A673 (cell line): ENCODE results near the gene TLE1. TPM values are rescaled to one million over a fixed set of nuclear protein-coding genes. Genes with fewer than 3 reads are reported as not detected.

Source experiments
- BruUV-seq: library from RNA; stranded (reverse); fragments of 400-500 nt; replicated peaks from 2 replicates; lab custom pipeline; 2021; lab: Mats Ljungman, UMichigan
- CTCF ChIA-PET: fragments of 300-600 bp; sonication (Branson Sonifier 250); formaldehyde crosslinking; loops from one replicate; lab custom pipeline; 2022; ENCODE audit warnings: antibody characterized with exemption; lab: Charles Lee
- POLR2A ChIA-PET: fragments of 300-600 bp; sonication (Branson Sonifier 250); formaldehyde crosslinking; loops from one replicate; lab custom pipeline; 2022; ENCODE audit warnings: antibody characterized with exemption; ENCODE audit not compliant: low non-redundant PET; lab: Charles Lee
- DNase-seq: peaks from one replicate; pipeline ENCODE4 v3.0.0-alpha.2; 2015; ENCODE audit warnings: low spot score
- H3K27ac ChIP-seq: fragments of 200-600 bp; sonication (generic); 2 replicates; pipeline ENCODE4 v1.5.1; 2016; ENCODE audit warnings: mixed run types, low read depth, mild to moderate bottlenecking, mixed read lengths, antibody characterized with exemption, low read length; ENCODE audit not compliant: poor library complexity, severe bottlenecking
- H3K27me3 ChIP-seq: fragments of 200-600 bp; sonication (generic); replicated peaks from 2 replicates; pipeline ENCODE4 v1.6.1; 2017; ENCODE audit warnings: mixed run types, low read depth, mild to moderate bottlenecking, mixed read lengths, antibody characterized with exemption, low read length; ENCODE audit not compliant: insufficient read depth, poor library complexity
- H3K36me3 ChIP-seq: fragments of 200-600 bp; sonication (generic); 2 replicates; pipeline ENCODE4 v1.6.1; 2016; ENCODE audit warnings: mixed run types, mild to moderate bottlenecking, mixed read lengths, antibody characterized with exemption, low read length; ENCODE audit not compliant: insufficient read depth, poor library complexity, severe bottlenecking
- H3K4me1 ChIP-seq: fragments of 200-600 bp; sonication (generic); 2 replicates; pipeline ENCODE4 v1.6.1; 2017; ENCODE audit warnings: mixed run types, mild to moderate bottlenecking, mixed read lengths, antibody characterized with exemption, low read length; ENCODE audit not compliant: insufficient read depth, poor library complexity, severe bottlenecking
- H3K4me3 ChIP-seq: fragments of 200-600 bp; sonication (generic); 2 replicates; pipeline ENCODE4 v1.5.1; 2016; ENCODE audit warnings: low read depth, mixed run types, mild to moderate bottlenecking, mixed read lengths, low read length; ENCODE audit not compliant: poor library complexity, severe bottlenecking
- H3K9me3 ChIP-seq: fragments of 200-600 bp; sonication (generic); 2 replicates; pipeline ENCODE4 v1.6.1; 2016; ENCODE audit warnings: mixed run types, low read depth, mild to moderate bottlenecking, mixed read lengths, antibody characterized with exemption, low read length; ENCODE audit not compliant: poor library complexity, severe bottlenecking
- EZH2 ChIP-seq: fragments of 200-600 bp; sonication (generic); IDR thresholded peaks from 2 replicates; pipeline ENCODE4 v1.6.1; 2017; ENCODE audit warnings: borderline replicate concordance, low read depth, mild to moderate bottlenecking, mixed read lengths, antibody characterized with exemption, low read length; ENCODE audit not compliant: poor library complexity, severe bottlenecking
- intact Hi-C: fragments of 100-400 bp; cut with micrococcal nuclease; formaldehyde crosslinking; loops from one replicate; pipeline ENCODE4 v1.10.0; 2022; ENCODE audit not compliant: unreplicated experiment
- total RNA-seq: library from RNA; stranded (reverse); gene quantifications from 2 replicates; pipeline ENCODE4 v1.2.3, GENCODE V29; 2021
- TF ChIP-seq, protein P1 (sequence below): fragments of 300-800, 200-600 bp; sonication (generic); conservative IDR thresholded peaks from 2 replicates; pipeline ENCODE4 v1.5.1; 2017; ENCODE audit warnings: low read depth, mild to moderate bottlenecking, antibody characterized with exemption, low read length, moderate library complexity, mixed read lengths

The TLE1 gene
- total RNA-seq, 1 experiment from 2014 or later: 2.2 TPM

DNA sequence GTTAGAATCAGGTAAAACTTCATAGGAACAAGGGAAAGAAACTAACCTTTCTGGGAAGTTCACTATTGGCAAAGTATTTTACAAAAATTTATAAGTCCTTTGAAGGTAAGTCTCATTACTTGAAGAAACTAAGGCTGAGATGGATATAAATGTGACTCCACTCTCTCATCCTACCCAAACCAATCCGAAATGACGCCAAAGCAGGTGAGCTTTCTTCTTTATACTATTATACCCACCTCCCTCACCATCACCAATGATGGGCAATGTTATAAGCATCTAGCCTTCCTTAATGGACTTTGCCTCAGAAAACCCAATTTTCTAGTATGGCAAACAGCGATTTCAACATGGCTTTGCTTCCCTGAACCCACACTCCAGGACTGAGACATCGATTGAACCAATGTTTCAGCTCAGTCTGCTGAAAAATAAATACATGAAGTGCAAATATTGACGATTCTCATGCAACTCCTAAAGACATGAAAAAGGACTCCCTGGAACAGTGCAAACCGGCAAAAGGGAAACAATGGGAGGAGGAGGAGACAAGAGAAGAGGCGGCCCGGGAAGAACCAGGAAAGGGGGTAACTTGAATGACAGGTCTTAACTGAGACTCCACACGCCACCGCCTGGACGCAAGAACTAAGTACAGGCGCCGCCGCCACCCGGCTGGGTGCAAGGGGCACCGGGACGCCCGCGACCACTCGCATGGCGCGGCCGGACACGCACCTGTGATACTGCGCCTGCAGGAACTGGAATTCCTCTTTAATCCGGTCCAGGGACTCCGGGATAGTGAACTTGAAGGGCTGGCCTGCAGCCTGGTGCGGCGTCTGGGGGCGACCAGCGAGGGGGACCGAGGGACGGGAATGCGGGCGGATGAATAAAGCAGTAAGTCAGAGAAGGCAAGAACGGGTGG lies 2.5 kb downstream of the TLE1 start:
- no peaks in the 10 kb centered on the region for H3K4me1 ChIP-seq
- H3K9me3 ChIP-seq: no peaks in the 10 kb centered on the region
- H3K27me3 ChIP-seq: peaks cover 41% of the 10 kb centered on the region
- no peaks in the 10 kb centered on the region for H3K36me3 ChIP-seq
- no TSS peak for BruUV-seq
- no peak overlapping the region for H3K27ac ChIP-seq
- intact Hi-C loops: no loop called here
- POLR2A ChIA-PET: interaction anchor here (0.6 kb wide), 1 partner anchor 1056 kb away, joined by 4 read pairs; no protein-coding TSS in a partner anchor
- TF ChIP-seq, protein P1, sequence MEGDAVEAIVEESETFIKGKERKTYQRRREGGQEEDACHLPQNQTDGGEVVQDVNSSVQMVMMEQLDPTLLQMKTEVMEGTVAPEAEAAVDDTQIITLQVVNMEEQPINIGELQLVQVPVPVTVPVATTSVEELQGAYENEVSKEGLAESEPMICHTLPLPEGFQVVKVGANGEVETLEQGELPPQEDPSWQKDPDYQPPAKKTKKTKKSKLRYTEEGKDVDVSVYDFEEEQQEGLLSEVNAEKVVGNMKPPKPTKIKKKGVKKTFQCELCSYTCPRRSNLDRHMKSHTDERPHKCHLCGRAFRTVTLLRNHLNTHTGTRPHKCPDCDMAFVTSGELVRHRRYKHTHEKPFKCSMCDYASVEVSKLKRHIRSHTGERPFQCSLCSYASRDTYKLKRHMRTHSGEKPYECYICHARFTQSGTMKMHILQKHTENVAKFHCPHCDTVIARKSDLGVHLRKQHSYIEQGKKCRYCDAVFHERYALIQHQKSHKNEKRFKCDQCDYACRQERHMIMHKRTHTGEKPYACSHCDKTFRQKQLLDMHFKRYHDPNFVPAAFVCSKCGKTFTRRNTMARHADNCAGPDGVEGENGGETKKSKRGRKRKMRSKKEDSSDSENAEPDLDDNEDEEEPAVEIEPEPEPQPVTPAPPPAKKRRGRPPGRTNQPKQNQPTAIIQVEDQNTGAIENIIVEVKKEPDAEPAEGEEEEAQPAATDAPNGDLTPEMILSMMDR: peak; percentile 59
- TF ChIP-seq EZH2: no peak
- H3K4me3 ChIP-seq: peak overlapping the region; percentile 40
- peak; percentile 63 for DNase-seq
- CTCF ChIA-PET: interaction anchor here (1.4 kb wide), 1 partner anchor 164 kb away, joined by 4 read pairs; no protein-coding TSS in a partner anchor

DNA sequence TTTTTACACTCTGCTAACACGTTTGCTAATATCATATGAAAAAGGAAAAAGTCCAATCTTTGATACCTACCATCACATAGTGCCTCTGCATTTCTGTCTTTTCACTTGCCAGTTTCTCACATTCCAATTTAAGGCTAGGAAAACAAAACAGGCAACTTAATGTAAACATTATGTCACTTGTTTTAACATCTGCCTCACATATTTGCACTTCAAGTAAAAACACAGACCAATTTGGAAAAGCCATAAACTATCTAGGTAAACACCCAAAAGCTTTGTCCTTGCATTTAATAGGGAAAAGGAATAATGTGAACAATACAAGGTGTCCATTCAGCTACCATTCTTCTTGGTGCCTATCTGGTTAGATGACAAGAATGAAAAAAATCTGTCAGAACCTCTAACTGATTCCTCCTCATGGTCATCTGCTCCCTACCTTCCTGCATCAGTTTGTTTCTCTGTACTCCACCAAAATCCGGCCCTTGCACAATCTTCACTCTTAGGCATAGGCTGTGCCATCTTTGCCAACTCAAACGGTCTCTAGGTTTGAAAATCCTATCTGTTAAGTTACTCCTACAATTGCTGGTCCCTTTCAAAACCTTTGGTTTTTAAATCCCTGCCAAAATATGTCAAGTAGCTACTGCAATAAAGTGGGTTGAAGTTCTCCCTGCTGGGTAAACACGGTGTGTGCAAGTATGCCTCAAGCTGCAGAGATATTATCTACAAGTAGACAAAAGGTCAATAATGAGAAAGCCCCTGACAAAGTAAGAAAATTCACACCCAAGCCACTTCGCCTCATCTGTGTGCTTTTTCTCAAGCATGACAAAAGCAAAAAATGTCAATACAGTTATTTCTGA lies 3.4 kb downstream of the TLE1 start:
- H3K9me3 ChIP-seq: no peaks in the 10 kb centered on the region
- ChIA-PET POLR2A (no interaction called here), CTCF (interaction anchor here (1.4 kb wide), 1 partner anchor 163 kb away, joined by 4 read pairs; no protein-coding TSS in a partner anchor)
- no peaks in the 10 kb centered on the region for H3K36me3 ChIP-seq
- H3K27me3 ChIP-seq: peaks cover 37% of the 10 kb centered on the region
- no TSS peak for BruUV-seq
- no peaks in the 10 kb centered on the region for H3K4me1 ChIP-seq
- TF ChIP-seq, protein P1: no peak
- no peak for TF ChIP-seq EZH2
- no peak overlapping the region for H3K27ac ChIP-seq
- no peak overlapping the region for H3K4me3 ChIP-seq
- DNase-seq: no peak
- intact Hi-C loops: no loop called here

DNA sequence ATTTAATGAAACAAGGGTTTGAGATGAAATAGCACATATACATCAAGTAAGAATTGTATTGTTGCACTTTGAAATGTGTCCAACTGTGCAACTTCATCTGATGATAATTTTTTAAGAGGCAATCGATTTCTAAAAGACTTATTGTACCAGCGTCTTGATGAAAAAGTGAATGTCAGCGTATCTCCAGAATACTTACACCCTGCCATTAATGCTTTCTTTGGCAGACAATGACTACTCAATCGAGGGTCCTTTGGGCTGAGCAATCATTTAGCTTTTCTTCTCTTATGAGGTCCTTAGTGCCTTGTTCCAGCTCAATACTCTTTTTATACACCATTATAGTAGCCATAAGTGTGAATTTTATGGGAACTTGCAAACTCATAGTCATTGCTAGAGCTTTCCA lies 4.7 kb downstream of the TLE1 start:
- Histone ChIP-seq H3K4me1 (no peaks in the 10 kb centered on the region), H3K9me3 (no peaks in the 10 kb centered on the region), H3K4me3 (no peak overlapping the region), H3K36me3 (no peaks in the 10 kb centered on the region), H3K27ac (no peak overlapping the region), H3K27me3 (peaks cover 31% of the 10 kb centered on the region)
- no TSS peak for BruUV-seq
- intact Hi-C loops: no loop called here
- ChIA-PET POLR2A (no interaction called here), CTCF (no interaction called here)
- no peak for DNase-seq
- TF ChIP-seq, protein P1: no peak
- TF ChIP-seq EZH2: no peak
